22Rv1 (cell line): Measurements from ENCODE around the gene PLB1.

Source experiments
- CTCF ChIP-seq: fragments of 450-650 bp; IDR thresholded peaks from 2 replicates; pipeline ENCODE4 v1.5.1; 2017; ENCODE audit warnings: mild to moderate bottlenecking
- ZFX ChIP-seq: fragments of 450-650 bp; IDR thresholded peaks from 2 replicates; pipeline ENCODE4 v1.6.1; 2017; ENCODE audit warnings: antibody characterized with exemption, borderline replicate concordance

- no peak for TF ChIP-seq CTCF
- no peak for TF ChIP-seq ZFX
Observed at GRCh38 chr2:28642796-28643195, 146.9 kb downstream of the PLB1 start.
